Esophagus squamous epithelium (tissue), 4 donors: ENCODE measurements around the gene GPD1.

Source experiments
- POLR2A ChIP-seq, 4 donors: fragments of 450-650 bp; IDR thresholded peaks; one replicate each; pipeline ENCODE4 v1.6.1; 2017; ENCODE audit warnings: antibody characterized with exemption in 4 of 4, mild to moderate bottlenecking in 4 of 4, moderate library complexity in 3 of 4
- TF ChIP-seq, protein P1 (sequence below), 6 experiments: fragments of 450-650 bp in 4 of 6; fragments of 200-600 bp in 2 of 6; sonication (generic) in 2 of 6; IDR thresholded peaks; one replicate each; pipeline ENCODE4 v1.5.1; 2016 to 2019; ENCODE audit warnings: antibody characterized with exemption in 6 of 6, mild to moderate bottlenecking in 4 of 6, moderate library complexity in 4 of 6

DNA sequence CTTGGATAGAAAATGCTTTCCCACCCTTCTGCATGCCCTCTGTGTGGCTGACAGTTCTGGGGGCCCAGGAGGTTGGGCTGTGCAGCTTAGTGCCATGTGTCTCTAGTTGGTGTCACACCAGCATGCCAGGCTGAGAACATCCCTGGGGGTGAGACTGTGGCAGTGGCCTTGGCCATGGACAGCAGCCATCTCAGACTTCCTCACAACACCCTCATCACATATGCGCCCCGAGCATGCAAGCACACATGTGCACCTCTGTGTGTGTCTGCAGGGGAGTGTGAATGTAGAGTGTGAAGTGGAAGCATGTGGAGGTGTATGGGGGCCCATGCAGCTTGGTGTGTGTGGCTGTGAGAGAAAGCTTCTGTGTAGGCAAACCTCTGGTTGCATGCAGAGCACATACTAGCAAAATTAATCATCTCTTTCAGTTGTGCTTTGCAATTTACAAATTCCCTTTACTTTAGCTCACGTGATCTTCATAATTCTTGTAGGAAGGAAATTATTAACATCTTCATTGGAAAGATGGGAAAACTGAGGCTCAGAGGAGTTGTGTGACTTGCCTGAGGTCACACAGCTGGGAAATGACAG is 38.0 kb upstream of the GPD1 start:
- TF ChIP-seq POLR2A (IDR thresholded peaks at IDR 0.05) = no peak
- TF ChIP-seq, protein P1, sequence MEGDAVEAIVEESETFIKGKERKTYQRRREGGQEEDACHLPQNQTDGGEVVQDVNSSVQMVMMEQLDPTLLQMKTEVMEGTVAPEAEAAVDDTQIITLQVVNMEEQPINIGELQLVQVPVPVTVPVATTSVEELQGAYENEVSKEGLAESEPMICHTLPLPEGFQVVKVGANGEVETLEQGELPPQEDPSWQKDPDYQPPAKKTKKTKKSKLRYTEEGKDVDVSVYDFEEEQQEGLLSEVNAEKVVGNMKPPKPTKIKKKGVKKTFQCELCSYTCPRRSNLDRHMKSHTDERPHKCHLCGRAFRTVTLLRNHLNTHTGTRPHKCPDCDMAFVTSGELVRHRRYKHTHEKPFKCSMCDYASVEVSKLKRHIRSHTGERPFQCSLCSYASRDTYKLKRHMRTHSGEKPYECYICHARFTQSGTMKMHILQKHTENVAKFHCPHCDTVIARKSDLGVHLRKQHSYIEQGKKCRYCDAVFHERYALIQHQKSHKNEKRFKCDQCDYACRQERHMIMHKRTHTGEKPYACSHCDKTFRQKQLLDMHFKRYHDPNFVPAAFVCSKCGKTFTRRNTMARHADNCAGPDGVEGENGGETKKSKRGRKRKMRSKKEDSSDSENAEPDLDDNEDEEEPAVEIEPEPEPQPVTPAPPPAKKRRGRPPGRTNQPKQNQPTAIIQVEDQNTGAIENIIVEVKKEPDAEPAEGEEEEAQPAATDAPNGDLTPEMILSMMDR (IDR thresholded peaks at IDR 0.05) = no peak
